AML-193 (cell line): ENCODE measurements around the gene BMAL1.
A peak's percentile ranks its signal among the peaks of the same experiment; 100 is the strongest.

ENCODE experiments used
- DNase-seq, 2 experiments: peaks; one replicate each; lab custom pipeline; 2025; lab: John Stamatoyannopoulos, UW

The BMAL1 gene

GRCh38 chr11:13317293-13318080 lies 39.9 kb downstream of the BMAL1 start:
- no peak for DNase-seq

- DNase-seq = no peak
These were observed 41.1 kb downstream of the BMAL1 start for GRCh38 chr11:13318498-13319295.

GRCh38 chr11:13320688-13321087 lies 43.1 kb downstream of the BMAL1 start:
- no peak for DNase-seq

DNA sequence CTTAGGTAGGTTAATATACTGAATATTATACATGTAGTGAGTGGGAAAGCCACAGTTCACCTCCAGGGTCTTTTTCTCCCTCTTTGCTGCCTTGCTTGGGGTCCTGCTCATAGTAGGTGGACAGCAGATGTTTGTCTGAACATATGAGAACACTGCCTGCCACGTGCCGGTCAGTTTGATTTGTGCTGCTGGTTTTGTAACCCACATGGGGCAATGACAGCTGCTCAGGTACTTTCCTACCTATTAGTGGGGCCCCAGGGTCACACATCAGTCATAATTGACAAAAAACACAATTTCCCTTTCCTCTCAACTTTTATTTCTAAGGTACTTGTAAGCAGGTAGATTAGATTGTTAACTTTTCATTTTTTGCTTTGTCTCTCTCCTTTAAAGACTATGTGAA lies 43.8 kb downstream of the BMAL1 start:
- DNase-seq = no peak

- no peak for DNase-seq
These were observed 46.6 kb downstream of the BMAL1 start for GRCh38 chr11:13324141-13324540.

- no peak for DNase-seq
These were observed 47.1 kb downstream of the BMAL1 start for GRCh38 chr11:13324709-13325108.

- DNase-seq = no peak
These were observed 49.8 kb downstream of the BMAL1 start for GRCh38 chr11:13327421-13327820.

DNA sequence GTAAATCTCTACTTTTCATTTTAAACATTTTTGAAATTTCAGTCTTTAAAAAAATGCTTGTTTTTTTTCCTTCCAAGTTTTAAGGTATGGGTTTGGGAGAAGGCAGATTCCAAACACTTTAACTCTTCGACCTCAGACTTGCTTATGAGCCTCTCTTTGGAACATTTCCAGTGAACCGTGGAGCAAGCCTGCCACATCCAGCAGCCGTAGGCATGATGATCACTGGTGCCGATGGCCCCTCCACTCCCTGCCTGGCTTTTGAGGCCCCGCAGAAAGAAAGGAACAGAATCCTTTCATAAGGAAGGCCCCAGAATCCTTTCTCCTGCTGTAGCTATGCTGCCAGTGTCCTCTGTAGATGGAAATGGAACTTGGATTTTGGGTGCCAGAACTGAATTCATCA lies 50.7 kb downstream of the BMAL1 start:
- DNase-seq = no peak

DNA sequence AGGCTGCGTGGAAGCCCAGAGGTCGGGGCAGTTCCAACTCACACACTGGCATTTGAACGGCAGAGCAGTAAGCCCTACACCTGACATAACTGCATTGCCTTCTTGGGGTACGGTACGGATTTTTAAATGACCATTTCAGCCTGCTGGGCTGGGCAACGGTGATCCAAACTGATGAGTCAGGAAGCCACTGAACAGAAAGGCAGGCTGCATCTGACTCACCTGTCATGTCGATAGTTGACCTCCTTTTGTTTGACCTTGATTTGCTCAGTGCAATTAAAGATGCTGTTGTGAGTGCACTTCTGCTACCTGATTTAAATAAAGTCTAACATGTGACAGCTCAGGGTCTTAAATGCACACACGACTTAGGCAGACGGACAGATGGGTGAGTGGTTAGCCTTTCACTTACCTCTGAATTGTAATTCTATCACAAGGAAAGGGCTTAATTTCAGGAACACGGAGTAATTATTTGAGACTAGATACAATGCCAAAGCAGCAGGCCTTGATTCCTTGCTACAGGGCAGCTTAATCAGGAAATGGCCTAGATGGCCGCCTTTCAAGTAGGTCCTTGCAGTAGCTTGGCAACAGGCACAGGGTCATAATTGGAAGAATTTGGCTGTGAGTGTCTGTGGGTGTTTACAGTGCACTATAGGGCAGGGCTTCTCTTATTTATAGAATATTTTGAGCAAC lies 52.2 kb downstream of the BMAL1 start:
- DNase-seq = no peak

- no peak for DNase-seq
These were observed 54.5 kb downstream of the BMAL1 start for GRCh38 chr11:13332124-13332523.

- DNase-seq = peak; percentile 72 to 81
These were observed 55.9 kb downstream of the BMAL1 start for GRCh38 chr11:13333456-13333957.

- no peak for DNase-seq
These were observed 56.6 kb downstream of the BMAL1 start for GRCh38 chr11:13334034-13334786.

GRCh38 chr11:13335319-13335718 lies 57.7 kb downstream of the BMAL1 start:
- DNase-seq = peak; percentile 72 to 80

DNA sequence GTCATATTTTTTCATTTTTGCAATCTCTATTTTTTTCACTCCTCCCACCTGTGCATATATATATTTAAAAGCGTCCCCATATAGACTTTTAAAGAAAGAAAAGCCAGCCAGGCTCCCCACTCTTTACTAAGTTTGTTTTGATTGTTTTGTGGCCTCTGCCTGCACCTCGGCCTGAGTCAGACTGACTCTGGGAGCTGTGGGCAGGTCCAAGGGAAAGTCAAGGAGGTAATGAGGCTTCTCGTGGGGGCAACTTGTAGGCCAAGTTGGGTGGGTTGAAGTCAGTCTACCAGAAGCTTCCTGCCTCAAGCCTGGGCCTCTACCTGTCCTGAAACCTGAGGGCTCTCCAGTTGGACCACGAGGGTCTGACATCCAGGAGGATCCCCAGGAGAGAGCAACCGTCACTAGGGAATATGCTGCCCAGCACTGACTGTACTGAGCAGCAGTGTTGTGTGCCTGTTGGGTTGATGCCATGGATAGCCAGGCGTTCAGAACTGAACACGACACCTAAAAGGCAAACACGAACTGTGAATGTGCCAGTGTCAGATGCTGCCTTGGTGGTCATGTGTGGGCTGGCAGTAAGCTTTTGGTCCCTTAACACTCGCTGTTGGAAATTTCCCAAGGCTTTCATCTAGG lies 58.8 kb downstream of the BMAL1 start:
- no peak for DNase-seq

DNA sequence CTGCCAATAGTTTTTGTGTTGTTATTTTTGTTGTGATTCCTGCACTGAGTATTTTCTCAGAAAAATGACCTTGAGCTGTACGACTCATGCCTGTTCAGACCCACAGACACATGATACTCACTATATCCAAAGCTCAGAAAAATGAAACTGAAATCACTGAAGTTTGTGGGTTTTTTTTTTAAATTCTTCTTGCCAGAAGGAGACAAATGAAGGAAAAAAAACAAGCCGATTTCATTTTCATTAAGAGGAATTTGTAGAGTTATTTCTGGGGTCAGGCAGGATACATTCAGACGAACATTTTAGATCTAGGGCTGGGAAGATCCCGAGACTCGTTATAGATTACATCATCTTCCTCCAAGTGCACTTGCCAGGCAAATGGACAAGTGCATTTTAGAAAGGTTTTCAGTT lies 60.4 kb downstream of the BMAL1 start:
- DNase-seq = peak in 1 of 2 experiments; percentile 18

DNA sequence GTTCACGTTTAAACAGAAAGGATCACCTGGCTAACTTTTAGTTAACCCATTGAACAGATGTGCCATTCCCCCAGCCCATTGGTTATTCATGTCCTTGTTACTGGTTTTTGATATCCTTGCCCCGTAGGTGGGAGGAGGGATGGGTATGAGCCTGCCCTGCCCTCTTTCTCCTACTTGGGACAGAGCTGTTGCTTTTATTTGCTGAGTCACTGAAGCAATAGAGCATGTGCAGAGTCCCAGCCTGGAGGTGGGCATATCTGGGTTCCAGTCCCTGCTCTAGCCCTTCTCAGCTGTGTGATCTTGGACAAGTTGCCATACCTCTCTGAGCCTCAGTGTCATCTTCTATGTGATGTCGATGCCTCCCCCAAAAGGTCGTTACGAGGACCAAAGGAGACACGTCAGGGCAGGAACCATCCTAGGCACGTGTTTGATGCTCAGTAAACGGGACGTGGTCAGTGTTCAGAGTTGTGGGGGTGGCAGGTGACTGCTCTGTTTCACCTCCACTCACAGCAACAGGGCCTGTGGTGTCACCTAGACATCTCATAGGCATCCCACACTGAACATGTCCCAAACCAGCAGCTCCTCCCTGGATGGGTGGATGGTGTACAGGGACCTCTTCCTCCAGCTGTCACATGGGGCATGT lies 61.0 kb downstream of the BMAL1 start:
- DNase-seq = no peak

DNA sequence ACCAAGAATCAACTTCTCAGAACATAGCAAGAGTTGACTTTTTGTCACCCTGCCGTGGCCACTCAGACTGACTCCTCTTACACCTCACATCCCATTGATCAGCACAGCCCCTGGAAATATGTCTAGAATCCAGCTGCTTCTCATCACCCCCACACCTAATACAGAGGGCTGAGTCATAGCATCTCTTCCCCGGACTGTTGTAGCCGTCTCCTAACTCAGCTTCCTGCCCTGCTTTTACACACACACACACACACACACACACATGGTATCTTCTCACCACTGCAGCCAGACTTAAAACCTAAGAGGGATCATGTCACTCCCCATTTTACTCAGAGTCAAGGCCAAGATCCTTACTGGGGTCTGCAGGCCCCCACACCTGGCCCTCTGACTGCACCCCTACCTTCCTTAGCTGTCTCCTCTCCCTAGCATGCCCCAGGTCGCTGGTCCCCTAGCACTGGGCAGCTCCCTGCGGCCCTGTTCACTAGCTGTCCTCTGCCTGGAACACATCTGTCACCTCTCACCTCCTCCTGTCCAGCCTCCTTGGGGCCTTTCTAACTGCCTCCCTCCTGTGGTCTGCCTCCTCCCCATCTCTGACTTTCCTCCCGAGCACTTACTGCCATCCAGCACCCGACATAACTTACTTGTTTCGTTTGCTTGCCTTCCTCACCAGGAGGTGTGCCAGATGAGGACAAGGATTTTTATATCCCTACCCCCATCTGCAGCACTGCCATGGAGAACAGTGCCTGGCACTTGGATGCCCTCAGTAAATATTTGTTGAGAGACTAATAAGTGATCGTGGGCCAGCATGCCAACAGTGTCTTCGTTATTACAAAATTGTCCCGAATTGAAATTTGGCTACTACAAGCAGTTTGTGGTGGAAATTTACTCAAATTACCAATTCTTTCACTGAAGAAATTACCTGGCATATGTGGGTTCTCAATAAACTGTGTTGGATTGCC lies 61.9 kb downstream of the BMAL1 start:
- DNase-seq = no peak

- no peak for DNase-seq
These were observed 63.4 kb downstream of the BMAL1 start for GRCh38 chr11:13341026-13341425.

DNA sequence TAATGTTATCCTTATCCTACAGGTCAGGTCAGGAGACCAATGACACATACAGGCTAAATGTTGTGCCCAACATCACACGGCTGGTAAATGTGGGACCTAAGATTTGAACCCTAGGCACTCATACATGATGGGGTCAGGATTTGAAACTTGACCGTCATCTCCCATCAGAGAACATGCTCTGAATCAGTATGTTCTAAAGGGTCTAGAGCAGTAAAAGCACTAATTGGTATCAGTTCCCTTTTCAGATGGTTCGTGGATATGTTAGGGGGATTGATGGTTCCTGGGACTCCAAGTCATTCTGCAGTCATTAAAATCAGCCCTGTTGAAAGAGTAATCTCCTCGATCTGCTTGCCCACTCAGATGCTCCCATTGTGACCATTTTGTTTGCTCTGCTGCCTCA lies 65.5 kb downstream of the BMAL1 start:
- DNase-seq = no peak
